Central memory CD4-positive, alpha-beta T cell (primary cell): ENCODE results near the gene SEC14L6.

Experiments
- DNase-seq: peaks from one replicate; pipeline ENCODE4 v3.0.0; 2022

Gene SEC14L6

GRCh38 chr22:30491381-30491780, 55.2 kb downstream of the SEC14L6 start:
- no peak for DNase-seq

DNA sequence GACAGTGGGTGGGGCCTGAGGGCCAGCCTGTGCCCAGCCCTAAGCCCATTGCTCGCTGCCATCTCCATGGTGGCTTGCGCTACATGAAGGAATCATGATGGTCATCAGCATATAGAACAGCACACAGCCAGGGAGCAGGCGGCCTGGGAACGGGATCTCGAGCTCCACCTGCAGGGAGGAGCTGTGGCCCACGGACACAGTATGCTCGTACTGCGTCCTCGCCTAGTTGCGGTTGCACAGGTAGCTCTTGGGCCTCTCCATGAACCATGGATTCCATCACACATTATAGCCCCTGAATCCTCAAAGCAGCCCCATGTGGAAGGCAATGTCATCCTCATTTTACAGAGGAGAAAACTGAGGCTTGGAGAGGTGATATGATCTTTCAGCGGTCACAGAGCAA, 56.1 kb downstream of the SEC14L6 start:
- no peak for DNase-seq

GRCh38 chr22:30488121-30488520, 58.4 kb downstream of the SEC14L6 start:
- DNase-seq: no peak

- DNase-seq: no peak
These were observed 59.9 kb downstream of the SEC14L6 start for GRCh38 chr22:30486661-30487115.

DNA sequence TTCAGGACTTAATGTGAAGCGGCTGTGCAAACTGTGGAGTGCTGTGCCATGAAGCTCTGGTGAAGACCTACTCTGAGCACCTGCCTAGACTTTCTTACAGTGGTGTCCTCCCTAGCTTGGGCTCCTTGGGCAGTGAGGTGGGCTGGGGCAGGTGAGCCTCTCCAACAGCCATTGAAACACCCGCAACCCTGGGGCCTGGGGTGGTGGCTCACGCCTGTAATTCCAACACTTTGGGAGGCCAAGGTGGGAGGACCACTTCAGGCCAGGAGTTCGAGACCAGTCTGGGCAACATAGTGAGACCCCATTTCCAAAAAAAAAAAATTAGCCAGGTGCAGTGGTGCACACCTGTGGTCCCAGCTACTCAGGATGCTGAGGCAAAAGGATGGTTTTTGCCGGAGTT, 60.4 kb downstream of the SEC14L6 start:
- DNase-seq: no peak

GRCh38 chr22:30485362-30485988, 61.1 kb downstream of the SEC14L6 start:
- DNase-seq: peak; percentile 66

DNA sequence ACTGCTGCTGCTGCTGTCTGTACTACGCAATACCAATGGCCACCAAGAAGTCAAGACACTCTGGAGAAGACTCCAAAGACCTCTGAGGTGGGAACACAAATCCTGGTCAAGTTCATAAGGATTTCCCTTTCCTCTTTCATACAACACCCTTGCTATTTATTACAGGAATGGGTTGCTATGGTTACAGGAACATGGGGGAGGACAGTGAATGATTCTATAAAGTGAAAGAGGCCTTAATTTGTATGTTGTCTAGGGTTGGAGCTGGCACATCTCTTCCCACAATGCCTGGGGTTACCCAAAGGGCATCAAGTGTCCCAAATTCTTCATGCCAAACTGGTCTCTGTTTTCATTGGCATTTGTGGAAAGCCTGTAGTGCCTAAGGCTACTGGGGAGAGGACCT, 63.4 kb downstream of the SEC14L6 start:
- no peak for DNase-seq

- DNase-seq: no peak
These were observed 64.8 kb downstream of the SEC14L6 start for GRCh38 chr22:30481711-30482110.

DNA sequence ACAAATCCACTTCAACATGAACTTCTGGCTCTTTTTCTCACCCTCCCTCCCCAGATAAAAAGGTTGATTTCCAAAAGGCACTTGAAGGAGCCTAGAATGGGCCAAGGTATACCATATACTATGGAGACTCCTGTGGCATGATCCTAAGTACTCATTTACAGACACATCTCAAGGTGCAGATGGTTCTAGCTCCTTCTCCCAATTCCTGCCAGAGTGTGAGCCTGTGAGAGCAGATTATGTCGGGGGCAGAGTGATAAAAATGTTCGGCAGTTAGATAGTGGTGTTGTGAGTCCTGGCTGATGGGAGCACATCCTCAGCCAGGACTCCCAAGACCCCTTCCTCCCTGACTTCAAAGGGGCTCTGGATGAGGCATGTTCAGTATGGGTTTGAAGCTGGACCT, 66.6 kb downstream of the SEC14L6 start:
- no peak for DNase-seq

- peak; percentile 56 for DNase-seq
These were observed 71.7 kb downstream of the SEC14L6 start for GRCh38 chr22:30474683-30475424.

GRCh38 chr22:30474121-30474520, 72.4 kb downstream of the SEC14L6 start:
- DNase-seq: no peak

- DNase-seq: no peak
These were observed 73.4 kb downstream of the SEC14L6 start for GRCh38 chr22:30472994-30473720.
